Stomach (tissue), 19 donors: ENCODE data around the gene EIF3C. TPM values are rescaled to one million over a fixed set of nuclear protein-coding genes. Genes with fewer than 3 reads are reported as not detected.
"Not testable (repeated sequence)": the region's sequence is repeated elsewhere in the genome, so short reads cannot be mapped to it uniquely, and the experiment has no call there.

ENCODE experiments used
- DNase-seq, 2 donors: peaks; one replicate each; pipeline versions ENCODE4 v3.0.0 to v3.0.0-alpha.2; 2013 to 2019
- H3K27ac ChIP-seq, 5 donors: fragments of 200-600 bp in 4 of 5; sonication (generic) in 4 of 5; one replicate each; pipeline ENCODE4 v1.5.1; 2013 to 2019; ENCODE audit warnings: mild to moderate bottlenecking in 1 of 5, moderate library complexity in 1 of 5
- H3K27me3 ChIP-seq, 3 donors: fragments of 200-600 bp; sonication (generic); one replicate each; pipeline ENCODE4 v1.5.1; 2017 to 2019; ENCODE audit warnings: mixed run types in 1 of 3
- H3K36me3 ChIP-seq, 4 donors: fragments of 200-600 bp; sonication (generic); 1 replicate in 3 of 4; 2 replicates in 1 of 4; pipeline ENCODE4 v1.5.1; 2016 to 2019
- H3K4me1 ChIP-seq, 4 donors: fragments of 200-600 bp; sonication (generic); one replicate each; pipeline ENCODE4 v1.5.1; 2016 to 2019
- H3K4me3 ChIP-seq, 4 donors: fragments of 200-600 bp; sonication (generic) in 3 of 4; one replicate each; pipeline ENCODE4 v1.5.1; 2016 to 2019; ENCODE audit warnings: mild to moderate bottlenecking in 1 of 4
- H3K9me3 ChIP-seq, 4 donors: fragments of 200-600 bp; sonication (generic); one replicate each; pipeline ENCODE4 v1.5.1; 2016 to 2019
- WGBS, 5 donors: extraction: QIAGEN DNeasy Blood & Tissue Kit in 3 of 5; methylation state at CpG; one replicate each; pipeline versions ENCODE4 v1.1.5 to v1.1.7; 2013 to 2018; 5-methylcytosine and 5-hydroxymethylcytosine counted together
- intact Hi-C: fragments of 100-400 bp; cut with DNase I; formaldehyde crosslinking; loops from one replicate; pipeline ENCODE4 v1.15.1; 2023; ENCODE audit warnings: low total_unique reads
- long read RNA-seq, 10 donors: transcript quantifications; one replicate each; lab custom pipeline, GENCODE V29; 2026
- polyA plus RNA-seq, 3 donors: library from polyadenylated mRNA; stranded (reverse); fragments of 200-250 nt; gene quantifications; one replicate each; pipeline ENCODE4 v1.2.3, GENCODE V29; 2013
- total RNA-seq, 5 donors: library from RNA; depleted of rRNA; stranded (reverse); fragments of >200 nt; gene quantifications; one replicate each; pipeline versions ENCODE4 v1.1.0 to v1.2.3, GENCODE V29; 2014 to 2016
- donor health status: healthy with polysubstance abuse.
- donor health status: Bipolar disorder and iron deficiency.
- donor health status: healthy.

EIF3C gene
- total RNA-seq (100 to 1,000 TPM; 147 to 878 (median 271) TPM), polyA plus RNA-seq (1,000 to 10,000 TPM in 1 of 3 donors, 100 to 1,000 TPM in 2; 590 to 1,037 (median 927) TPM)
- long read RNA-seq, donor 1, transcript EIF3C-201 (21 exons, 3,145 nt) = major isoform, 5 of 8 reads
- long read RNA-seq, donor 1, partial matches to known transcripts = 0 of 8 reads
- long read RNA-seq, donor 1, other reads (novel, unspliced or antisense) = 0 of 8 reads
- long read RNA-seq, donor 2, transcript EIF3C-201 (21 exons, 3,145 nt) = major isoform, 31 of 36 reads
- long read RNA-seq, donor 2, partial matches to known transcripts = 0 of 36 reads
- long read RNA-seq, donor 2, other reads (novel, unspliced or antisense) = 0 of 36 reads
- long read RNA-seq, donor 3, transcript EIF3C-201 (21 exons, 3,145 nt) = major isoform, 12 of 20 reads
- long read RNA-seq, donor 3, partial matches to known transcripts = 5 of 20 reads
- long read RNA-seq, donor 3, other reads (novel, unspliced or antisense) = 0 of 20 reads
- long read RNA-seq, donor 4, partial matches to known transcripts = 0 of 2 reads
- long read RNA-seq, donor 4, other reads (novel, unspliced or antisense) = 0 of 2 reads
- long read RNA-seq, donor 5, transcript EIF3C-201 (21 exons, 3,145 nt) = major isoform, 29 of 62 reads
- long read RNA-seq, donor 5, partial matches to known transcripts = 20 of 62 reads
- long read RNA-seq, donor 5, other reads (novel, unspliced or antisense) = 6 of 62 reads
- long read RNA-seq, donor 6, transcript EIF3C-207 (13 exons, 3,957 nt) = minor isoform, 6 of 150 reads
- long read RNA-seq, donor 6, transcript EIF3C-201 (21 exons, 3,145 nt) = major isoform, 73 of 150 reads
- long read RNA-seq, donor 6, transcript EIF3C-211 (20 exons, 2,986 nt) = minor isoform, 6 of 150 reads
- long read RNA-seq, donor 6, partial matches to known transcripts = 44 of 150 reads
- long read RNA-seq, donor 6, other reads (novel, unspliced or antisense) = 18 of 150 reads
- long read RNA-seq, donor 7, transcript EIF3C-201 (21 exons, 3,145 nt) = major isoform, 26 of 62 reads
- long read RNA-seq, donor 7, partial matches to known transcripts = 31 of 62 reads
- long read RNA-seq, donor 7, other reads (novel, unspliced or antisense) = 0 of 62 reads
- long read RNA-seq, donor 8, transcript EIF3C-207 (13 exons, 3,957 nt) = minor isoform, 5 of 60 reads
- long read RNA-seq, donor 8, transcript EIF3C-201 (21 exons, 3,145 nt) = major isoform, 29 of 60 reads
- long read RNA-seq, donor 8, partial matches to known transcripts = 22 of 60 reads
- long read RNA-seq, donor 8, other reads (novel, unspliced or antisense) = 0 of 60 reads
- long read RNA-seq, donor 9, partial matches to known transcripts = 11 of 18 reads
- long read RNA-seq, donor 9, other reads (novel, unspliced or antisense) = 0 of 18 reads
- long read RNA-seq, donor 10, transcript EIF3C-201 (21 exons, 3,145 nt) = major isoform, 12 of 12 reads
- long read RNA-seq, donor 10, partial matches to known transcripts = 0 of 12 reads
- long read RNA-seq, donor 10, other reads (novel, unspliced or antisense) = 0 of 12 reads

DNA sequence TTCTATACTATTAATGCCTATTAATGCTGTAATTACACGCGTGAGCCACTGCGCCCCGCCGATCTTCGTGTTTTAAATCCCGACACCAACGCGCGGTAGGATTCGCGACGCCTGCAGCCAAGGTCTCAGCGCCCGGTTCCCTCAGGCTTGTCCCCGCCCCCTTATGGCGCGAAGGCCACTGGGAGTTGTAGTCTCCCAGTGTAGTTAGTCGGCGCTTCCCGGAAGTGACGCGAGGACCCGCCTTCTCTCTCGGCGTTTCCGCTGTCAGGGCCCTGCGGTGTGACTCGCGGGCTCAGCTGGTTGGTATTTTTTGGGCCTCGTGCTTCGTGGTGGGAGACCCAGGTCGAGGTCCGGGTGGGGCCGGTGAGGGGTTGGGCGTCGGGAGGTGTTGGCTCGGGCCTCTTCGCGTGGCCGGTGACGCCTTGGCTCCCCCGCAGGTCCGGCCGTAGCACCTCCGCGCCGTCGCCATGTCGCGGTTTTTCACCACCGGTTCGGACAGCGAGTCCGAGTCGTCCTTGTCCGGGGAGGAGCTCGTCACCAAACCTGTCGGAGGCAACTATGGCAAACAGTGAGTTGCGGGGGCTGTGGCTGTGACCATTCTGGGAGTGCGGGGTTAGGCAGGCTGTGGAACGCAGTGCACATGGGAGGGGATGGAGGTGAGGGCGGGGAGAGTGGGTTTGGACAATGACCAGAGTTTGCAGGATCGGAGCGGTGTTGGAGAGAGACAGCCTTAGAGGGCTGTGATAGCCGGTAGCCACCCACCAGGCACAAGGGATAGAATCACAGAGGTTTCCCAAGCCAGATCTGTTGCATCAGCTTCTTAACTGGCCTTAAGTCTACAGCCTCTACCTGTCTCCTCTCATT, at the start of gene EIF3C:
TSS of gene EIF3C (plus strand) at position 245 of the 864 bp plus-strand sequence. CDS start at position 468, 223 bp downstream.
- intact Hi-C loops, H3K36me3 ChIP-seq, H3K4me1 ChIP-seq, H3K27ac ChIP-seq, H3K27me3 ChIP-seq, DNase-seq, H3K9me3 ChIP-seq: not testable (repeated sequence)
- no CpG with 5 or more reads among the region's 66 CpGs for whole genome bisulfite sequencing, 5 donors
- peak within 1 kb of the TSS in 1 of 4 donors; percentile 34 for H3K4me3 ChIP-seq

- H3K36me3 ChIP-seq, H3K4me3 ChIP-seq, H3K4me1 ChIP-seq, H3K27me3 ChIP-seq, DNase-seq, intact Hi-C loops, H3K9me3 ChIP-seq, H3K27ac ChIP-seq: not testable (repeated sequence)
- WGBS, 5 donors = 91 to 94% (median 93%) methylated on average over 9 to 11 of the region's 25 CpGs; no CpG with 5 or more reads in 1 of the 5 donors
Observed at GRCh38 chr16:28666264-28666663, 45.0 kb upstream of the EIF3C start.

- WGBS, 5 donors = no CpG with 5 or more reads among the region's 7 CpGs
- DNase-seq, intact Hi-C loops: not testable (repeated sequence)
Observed at GRCh38 chr16:28667480-28667879, 43.8 kb upstream of the EIF3C start.

GRCh38 chr16:28668199-28668598, 43.1 kb upstream of the EIF3C start:
- no CpG with 5 or more reads among the region's 4 CpGs for WGBS, 5 donors
- H3K27ac ChIP-seq, H3K36me3 ChIP-seq, DNase-seq, H3K4me3 ChIP-seq, H3K9me3 ChIP-seq, H3K27me3 ChIP-seq, intact Hi-C loops, H3K4me1 ChIP-seq: not testable (repeated sequence)

More at GRCh38 chr16:28667480-28667879, 43.8 kb upstream of the EIF3C start:
- not testable (repeated sequence) for H3K4me3 ChIP-seq, H3K9me3 ChIP-seq, H3K36me3 ChIP-seq, H3K4me1 ChIP-seq, H3K27me3 ChIP-seq, H3K27ac ChIP-seq

DNA sequence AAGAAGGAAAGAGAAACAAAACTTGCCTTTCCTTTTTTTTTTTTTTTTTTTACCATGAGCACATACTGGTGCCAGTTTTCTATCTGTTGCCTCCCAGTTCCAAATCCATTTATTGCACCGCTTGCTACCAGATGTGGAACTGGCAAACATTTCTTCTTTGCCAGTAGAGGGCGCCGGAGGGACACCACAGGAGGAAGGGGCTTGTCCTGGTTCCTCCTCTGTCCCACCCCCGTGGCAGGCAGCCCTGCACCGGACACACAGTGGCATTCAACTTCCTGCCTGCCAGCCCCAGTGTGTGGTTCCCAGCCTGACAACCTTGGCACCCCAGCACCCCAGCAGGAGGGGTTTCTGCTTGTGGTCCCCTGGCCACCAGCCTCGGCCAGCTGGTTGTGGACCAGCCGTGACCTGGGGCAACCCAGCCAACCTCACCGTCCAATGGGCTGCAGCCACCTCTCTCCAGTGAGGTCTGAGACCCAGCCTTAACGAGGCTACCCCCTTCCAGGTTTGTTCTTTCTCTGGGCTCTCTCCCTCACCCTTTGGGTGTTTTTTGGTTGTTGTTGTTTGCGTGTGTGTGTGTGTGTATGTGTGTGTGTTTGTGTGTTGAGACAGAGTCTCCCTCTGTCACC, 22.8 kb upstream of the EIF3C start:
- WGBS, 5 donors = 29 to 86% (median 60%) methylated on average over 1 of the region's 10 CpGs; no CpG with 5 or more reads in 2 of the 5 donors
- H3K9me3 ChIP-seq, H3K4me1 ChIP-seq, H3K4me3 ChIP-seq, intact Hi-C loops, H3K27me3 ChIP-seq, H3K27ac ChIP-seq, DNase-seq, H3K36me3 ChIP-seq: not testable (repeated sequence)

DNA sequence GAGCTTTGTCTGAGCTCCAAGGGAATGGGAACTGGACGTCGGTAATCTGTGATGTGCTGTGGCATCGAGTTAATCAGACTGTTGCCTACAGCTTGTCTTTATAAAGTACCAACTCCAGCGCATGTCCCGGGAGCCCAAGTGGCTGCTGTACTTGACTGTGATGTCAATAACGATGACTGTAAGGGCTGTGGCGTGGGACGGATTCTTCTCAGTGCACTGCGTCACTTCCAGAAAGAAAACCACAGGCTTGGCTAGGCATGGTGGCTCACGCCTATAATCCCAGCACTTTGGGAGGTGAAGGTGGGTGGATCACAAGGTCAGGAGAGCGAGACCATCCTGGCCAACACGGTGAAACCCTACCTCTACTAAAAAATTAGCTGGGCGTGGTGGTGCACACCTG, 21.8 kb upstream of the EIF3C start:
- H3K27me3 ChIP-seq, H3K4me3 ChIP-seq, intact Hi-C loops, H3K9me3 ChIP-seq, H3K4me1 ChIP-seq, DNase-seq, H3K27ac ChIP-seq, H3K36me3 ChIP-seq: not testable (repeated sequence)
- WGBS, 5 donors = 75 to 83% (median 76%) methylated on average over 2 to 4 of the region's 13 CpGs; no CpG with 5 or more reads in 2 of the 5 donors

DNA sequence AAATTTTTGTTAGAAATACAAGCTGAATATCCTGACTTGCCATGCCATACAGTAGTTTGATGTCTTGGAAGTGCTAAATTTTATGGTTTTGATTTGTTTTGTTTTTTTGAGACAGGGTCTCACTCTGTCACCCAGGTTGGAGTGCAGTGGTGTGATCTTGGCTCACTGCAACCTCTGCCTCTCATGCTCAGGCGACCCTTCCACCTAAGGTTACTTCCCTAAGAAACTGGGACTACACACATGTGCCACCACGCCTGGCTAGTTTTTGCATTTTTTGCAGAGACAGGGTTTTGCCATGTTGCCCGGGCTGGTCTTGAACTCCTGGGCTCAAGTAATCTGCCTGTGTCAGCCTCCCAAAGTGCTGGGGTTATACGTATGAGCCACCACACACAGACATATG, 19.5 kb upstream of the EIF3C start:
- not testable (repeated sequence) for H3K27ac ChIP-seq

GRCh38 chr16:28693257-28693950, 17.9 kb upstream of the EIF3C start:
- intact Hi-C loops, H3K4me1 ChIP-seq, H3K27me3 ChIP-seq, H3K9me3 ChIP-seq, H3K27ac ChIP-seq, H3K36me3 ChIP-seq, DNase-seq, H3K4me3 ChIP-seq: not testable (repeated sequence)
- 20% methylated on average over 1 of the region's 11 CpGs; no CpG with 5 or more reads in 4 of the 5 donors for whole genome bisulfite sequencing, 5 donors

More for the DNA sequence above, 19.5 kb upstream of the EIF3C start:
- H3K4me3 ChIP-seq, H3K4me1 ChIP-seq, DNase-seq, H3K36me3 ChIP-seq, intact Hi-C loops, H3K27me3 ChIP-seq, H3K9me3 ChIP-seq: not testable (repeated sequence)
- 85 to 95% (median 91%) methylated on average over 2 to 3 of the region's 4 CpGs; no CpG with 5 or more reads in 1 of the 5 donors for WGBS, 5 donors

DNA sequence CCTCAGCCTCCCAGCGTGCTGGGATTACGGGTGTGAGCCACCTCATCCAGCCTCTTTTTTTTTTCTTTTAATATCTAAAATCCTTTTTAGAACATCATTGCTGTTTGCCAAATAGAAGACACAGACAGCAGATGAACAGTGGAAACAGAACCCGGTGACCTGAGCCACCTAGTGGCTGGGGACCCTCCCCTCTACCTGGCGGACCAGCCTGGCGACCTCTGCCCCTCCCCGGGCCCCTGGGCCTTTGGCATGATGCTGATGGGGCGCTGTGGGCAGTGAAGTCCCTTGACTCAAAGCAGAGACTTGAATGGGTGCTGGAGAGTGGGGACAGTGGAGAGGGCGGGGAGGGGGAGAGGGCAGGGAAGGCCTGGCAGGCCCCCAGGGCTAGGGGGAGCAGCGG, 11.5 kb upstream of the EIF3C start:
- H3K4me3 ChIP-seq, H3K27me3 ChIP-seq, DNase-seq, H3K36me3 ChIP-seq, H3K4me1 ChIP-seq, intact Hi-C loops, H3K27ac ChIP-seq, H3K9me3 ChIP-seq: not testable (repeated sequence)
- 69 to 100% (median 94%) methylated on average over 2 of the region's 9 CpGs; no CpG with 5 or more reads in 1 of the 5 donors for WGBS, 5 donors
